ENCODE measurements around the gene USP24. TPM values are rescaled to one million over a fixed set of nuclear protein-coding genes. Genes with fewer than 3 reads are reported as not detected.

USP24 gene
- polyA plus RNA-seq, 1 donor from 2014 or later = 29.5 TPM

- H3K9me2 ChIP-seq (ENCODE audit: insufficient read depth, low read length) = no peaks in the 10 kb centered on the region
- H3K9me3 ChIP-seq (ENCODE audit: low read length) = no peaks in the 10 kb centered on the region
- no peaks in the 10 kb centered on the region for H3F3A ChIP-seq (ENCODE audit: insufficient read depth, low read length, poor library complexity, severe bottlenecking)
- H3K79me2 ChIP-seq (replicated peaks; ENCODE audit: insufficient read depth, low read length) = no peaks in the 10 kb centered on the region
- H2AFZ ChIP-seq (ENCODE audit: low read depth, low read length) = no peak overlapping the region
- no peaks in the 10 kb centered on the region for H4K20me1 ChIP-seq (ENCODE audit: insufficient read depth)
- no peak overlapping the region for H3K9ac ChIP-seq (ENCODE audit: low read length)
- TF ChIP-seq CTCF (IDR thresholded peaks at IDR 0.05; ENCODE audit: poor library complexity, severe bottlenecking) (peak; percentile 89), EZH2 (IDR thresholded peaks at IDR 0.05; ENCODE audit: borderline replicate concordance, insufficient read depth, low read length, poor library complexity, severe bottlenecking) (no peak), TAF1 (IDR thresholded peaks at IDR 0.05; ENCODE audit: low read depth) (no peak), SMC3 (conservative IDR thresholded peaks at IDR 0.05; ENCODE audit: poor library complexity) (peak; percentile 89), EP300 (conservative IDR thresholded peaks at IDR 0.05; ENCODE audit: poor library complexity, severe bottlenecking) (no peak), RAD21 (conservative IDR thresholded peaks at IDR 0.05) (peak; percentile 85), POLR2AphosphoS5 (IDR thresholded peaks at IDR 0.05) (no peak), MXI1 (conservative IDR thresholded peaks at IDR 0.05; ENCODE audit: poor library complexity, severe bottlenecking) (no peak), REST (IDR thresholded peaks at IDR 0.05; ENCODE audit: borderline replicate concordance) (no peak)
- no peak overlapping the region for H3K4me3 ChIP-seq (ENCODE audit: low read length)
- H3K36me3 ChIP-seq (ENCODE audit: insufficient read depth, low read length) = no peaks in the 10 kb centered on the region
- H3K27ac ChIP-seq (ENCODE audit: low read length) = no peak overlapping the region
- no peak overlapping the region for H3K4me2 ChIP-seq (ENCODE audit: low read length)
- no peaks in the 10 kb centered on the region for H3K27me3 ChIP-seq (ENCODE audit: insufficient read depth, low read depth, low read length)
Measured at GRCh38 chr1:55021942-55022546, 193.1 kb downstream of the USP24 start.

GRCh38 chr1:55018395-55018794 lies 196.8 kb downstream of the USP24 start:
- H3K9ac ChIP-seq (ENCODE audit: low read length) = no peak overlapping the region
- no peak overlapping the region for H3K27ac ChIP-seq (ENCODE audit: low read length)
- H3K36me3 ChIP-seq (ENCODE audit: insufficient read depth, low read length) = no peaks in the 10 kb centered on the region
- no peaks in the 10 kb centered on the region for H3K9me2 ChIP-seq (ENCODE audit: insufficient read depth, low read length)
- no peak overlapping the region for H3K4me3 ChIP-seq (ENCODE audit: low read length)
- no peak for TF ChIP-seq CTCF (IDR thresholded peaks at IDR 0.05; ENCODE audit: poor library complexity, severe bottlenecking)
- TF ChIP-seq MXI1 (conservative IDR thresholded peaks at IDR 0.05; ENCODE audit: poor library complexity, severe bottlenecking) = no peak
- TF ChIP-seq POLR2AphosphoS5 (IDR thresholded peaks at IDR 0.05) = no peak
- TF ChIP-seq EP300 (conservative IDR thresholded peaks at IDR 0.05; ENCODE audit: poor library complexity, severe bottlenecking) = no peak
- no peak for TF ChIP-seq EZH2 (IDR thresholded peaks at IDR 0.05; ENCODE audit: borderline replicate concordance, insufficient read depth, low read length, poor library complexity, severe bottlenecking)
- TF ChIP-seq REST (IDR thresholded peaks at IDR 0.05; ENCODE audit: borderline replicate concordance) = no peak
- no peak for TF ChIP-seq TAF1 (IDR thresholded peaks at IDR 0.05; ENCODE audit: low read depth)
- TF ChIP-seq RAD21 (conservative IDR thresholded peaks at IDR 0.05) = no peak
- no peak for TF ChIP-seq SMC3 (conservative IDR thresholded peaks at IDR 0.05; ENCODE audit: poor library complexity)
- H2AFZ ChIP-seq (ENCODE audit: low read depth, low read length) = no peak overlapping the region
- no peaks in the 10 kb centered on the region for H3F3A ChIP-seq (ENCODE audit: insufficient read depth, low read length, poor library complexity, severe bottlenecking)
- no peaks in the 10 kb centered on the region for H3K9me3 ChIP-seq (ENCODE audit: low read length)
- no peaks in the 10 kb centered on the region for H3K79me2 ChIP-seq (replicated peaks; ENCODE audit: insufficient read depth, low read length)
- H3K27me3 ChIP-seq (ENCODE audit: insufficient read depth, low read depth, low read length) = no peaks in the 10 kb centered on the region
- H4K20me1 ChIP-seq (ENCODE audit: insufficient read depth) = no peaks in the 10 kb centered on the region
- H3K4me2 ChIP-seq (ENCODE audit: low read length) = no peak overlapping the region

All from neural cell (in vitro differentiated cells).